ENCODE measurements around the gene THAP7. TPM values are rescaled to one million over a fixed set of nuclear protein-coding genes. Genes with fewer than 3 reads are reported as not detected.

Gene THAP7
- total and polyA plus RNA-seq, 2 of the 13 experiments (the other 11 are each of a cell fraction or from before 2014, with no cell fraction given), result 13.0 to 25.5 TPM

GRCh38 chr22:21014726-21015465, 13.0 kb upstream of the THAP7 start, which contains the start of gene P2RX6 (continued):
- TF ChIP-seq FOSL1 (CRISPR knock-in tag; IDR thresholded peaks at IDR 0.05; ENCODE audit: borderline replicate concordance) (no peak), RORA (CRISPR knock-in tag; IDR thresholded peaks at IDR 0.05) (no peak), ZNF558 (CRISPR knock-in tag; IDR thresholded peaks at IDR 0.05; ENCODE audit: borderline replicate concordance) (no peak), ZNF362 (CRISPR knock-in tag; IDR thresholded peaks at IDR 0.05; ENCODE audit: borderline replicate concordance) (no peak), HNF4A (CRISPR knock-in tag; IDR thresholded peaks at IDR 0.05) (peak; percentile 29; the same call in 1 of the 2 replicates), RAD51 (IDR thresholded peaks at IDR 0.05; ENCODE audit: borderline replicate concordance) (no peak), ZNF607 (CRISPR knock-in tag; IDR thresholded peaks at IDR 0.05; ENCODE audit: borderline replicate concordance) (no peak), ZNF101 (CRISPR knock-in tag; IDR thresholded peaks at IDR 0.05; ENCODE audit: borderline replicate concordance, low read depth) (no peak), PATZ1 (CRISPR knock-in tag; IDR thresholded peaks at IDR 0.05) (peak; percentile 76), THAP11 (CRISPR knock-in tag; IDR thresholded peaks at IDR 0.05) (0 out of 2 replicates have a peak, but pooled peaks have one; percentile 13), SP140L (CRISPR knock-in tag; IDR thresholded peaks at IDR 0.05; ENCODE audit: borderline replicate concordance) (no peak), TBX2 (CRISPR knock-in tag; IDR thresholded peaks at IDR 0.05; ENCODE audit: borderline replicate concordance) (peak; percentile 67; the same call in 1 of the 2 replicates), RBFOX2 (IDR thresholded peaks at IDR 0.05; ENCODE audit: low read depth, low read length) (no peak), AKAP8 (CRISPR knock-in tag; IDR thresholded peaks at IDR 0.05) (no peak), GATA4 (IDR thresholded peaks at IDR 0.05; ENCODE audit: borderline replicate concordance, low read depth) (no peak), MATR3 (CRISPR knock-in tag; IDR thresholded peaks at IDR 0.05) (no peak), AFF4 (CRISPR knock-in tag; IDR thresholded peaks at IDR 0.05) (no peak), SIX1 (CRISPR knock-in tag; IDR thresholded peaks at IDR 0.05; ENCODE audit: borderline replicate concordance) (no peak), SAP130 (CRISPR knock-in tag; IDR thresholded peaks at IDR 0.05; ENCODE audit: low read depth) (peak; percentile 87), ZFX (CRISPR knock-in tag; IDR thresholded peaks at IDR 0.05; ENCODE audit: low read depth) (peak; percentile 74), AHR (CRISPR knock-in tag; IDR thresholded peaks at IDR 0.05) (no peak)
- TF ChIP-seq, protein P1, sequence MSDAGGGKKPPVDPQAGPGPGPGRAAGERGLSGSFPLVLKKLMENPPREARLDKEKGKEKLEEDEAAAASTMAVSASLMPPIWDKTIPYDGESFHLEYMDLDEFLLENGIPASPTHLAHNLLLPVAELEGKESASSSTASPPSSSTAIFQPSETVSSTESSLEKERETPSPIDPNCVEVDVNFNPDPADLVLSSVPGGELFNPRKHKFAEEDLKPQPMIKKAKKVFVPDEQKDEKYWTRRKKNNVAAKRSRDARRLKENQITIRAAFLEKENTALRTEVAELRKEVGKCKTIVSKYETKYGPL (CRISPR knock-in tag; IDR thresholded peaks at IDR 0.05), result no peak
